Measurements from ENCODE around the gene BATF3.

Gene BATF3

GRCh38 chr1:212637902-212638301 lies 61.7 kb downstream of the BATF3 start:
- Histone ChIP-seq H4K20me1 (ENCODE audit: low read depth, low read length) (no peaks in the 10 kb centered on the region), H3K9me3 (ENCODE audit: insufficient read depth, low read length) (no peaks in the 10 kb centered on the region), H2AFZ (ENCODE audit: low read depth, low read length, severe bottlenecking) (no peak overlapping the region), H3K27me3 (ENCODE audit: low read length) (no peaks in the 10 kb centered on the region), H3K4me2 (ENCODE audit: low read depth, low read length, poor library complexity, severe bottlenecking) (no peak overlapping the region), H3K36me3 (ENCODE audit: low read length) (no peaks in the 10 kb centered on the region), H3K79me2 (ENCODE audit: insufficient read depth, low read length) (no peaks in the 10 kb centered on the region), H3F3A (ENCODE audit: insufficient read depth) (no peaks in the 10 kb centered on the region), H3K4me3 (ENCODE audit: insufficient read depth, low read length, poor library complexity, severe bottlenecking) (no peak overlapping the region), H3K9me2 (replicated peaks; ENCODE audit: insufficient read depth, low read length) (no peaks in the 10 kb centered on the region), H3K27ac (ENCODE audit: low read depth, low read length) (no peak overlapping the region), H3K9ac (ENCODE audit: low read length) (no peak overlapping the region)
- TF ChIP-seq CTCF (IDR thresholded peaks at IDR 0.05; ENCODE audit: insufficient read depth, low read length, poor library complexity, severe bottlenecking) (no peak), EZH2phosphoT487 (conservative IDR thresholded peaks at IDR 0.05; ENCODE audit: low read length) (no peak)

Measured in SU-DHL-6 (cell line).